Smooth muscle cell (in vitro differentiated cells): ENCODE data around the gene POLR2E. TPM values are rescaled to one million over a fixed set of nuclear protein-coding genes. Genes with fewer than 3 reads are reported as not detected.

Experiments
- DNase-seq: peaks from one replicate; lab custom pipeline; 2025; ENCODE audit not compliant: unreplicated experiment; lab: John Stamatoyannopoulos, UW
- H2AFZ ChIP-seq: fragments of 200-600 bp; sonication (generic); 2 replicates; pipeline ENCODE4 v1.6.0; 2016; ENCODE audit warnings: antibody characterized with exemption, low read depth, mild to moderate bottlenecking
- H3F3A ChIP-seq: fragments of 200-600 bp; sonication (generic); 2 replicates; pipeline ENCODE4 v1.6.0; 2017; ENCODE audit warnings: antibody characterized with exemption, low read depth
- H3K27ac ChIP-seq: fragments of 200-600 bp; sonication (generic); 2 replicates; pipeline ENCODE4 v1.5.1; 2016; ENCODE audit warnings: low read depth, mild to moderate bottlenecking
- H3K27me3 ChIP-seq: fragments of 200-600 bp; sonication (generic); 2 replicates; pipeline ENCODE4 v1.6.1; 2016; ENCODE audit warnings: low read depth, mild to moderate bottlenecking
- H3K36me3 ChIP-seq: fragments of 200-600 bp; sonication (generic); 2 replicates; pipeline ENCODE4 v1.5.1; 2016; ENCODE audit warnings: low read depth
- H3K4me1 ChIP-seq: fragments of 200-600 bp; sonication (generic); 2 replicates; pipeline ENCODE4 v1.5.1; 2016; ENCODE audit warnings: low read depth
- H3K4me2 ChIP-seq: fragments of 200-600 bp; sonication (generic); 2 replicates; pipeline ENCODE4 v1.6.0; 2016; ENCODE audit warnings: mild to moderate bottlenecking
- H3K4me3 ChIP-seq: fragments of 200-600 bp; sonication (generic); 2 replicates; pipeline ENCODE4 v1.5.1; 2016; ENCODE audit warnings: mild to moderate bottlenecking
- H3K79me2 ChIP-seq: fragments of 200-600 bp; sonication (generic); 2 replicates; pipeline ENCODE4 v1.6.0; 2016; ENCODE audit warnings: low read depth, mild to moderate bottlenecking
- H3K9ac ChIP-seq: fragments of 200-600 bp; sonication (generic); 2 replicates; pipeline ENCODE4 v1.6.0; 2016; ENCODE audit warnings: low read depth
- H3K9me3 ChIP-seq: fragments of 200-600 bp; sonication (generic); replicated peaks from 2 replicates; pipeline ENCODE4 v1.5.1; 2016; ENCODE audit warnings: low read depth
- H4K20me1 ChIP-seq: fragments of 200-600 bp; sonication (generic); 2 replicates; pipeline ENCODE4 v1.6.0; 2016; ENCODE audit warnings: low read depth
- CTCF ChIP-seq: fragments of 200-600 bp; sonication (generic); IDR thresholded peaks from 2 replicates; pipeline ENCODE4 v1.5.1; 2017; ENCODE audit warnings: borderline replicate concordance, mild to moderate bottlenecking, antibody characterized with exemption; ENCODE audit not compliant: insufficient read depth, poor library complexity, severe bottlenecking
- WGBS: methylation state at CpG from one replicate; pipeline ENCODE4 v1.1.7; 2016; ENCODE audit warnings: low lambda C conversion rate; 5-methylcytosine and 5-hydroxymethylcytosine counted together
- polyA plus RNA-seq: library from polyadenylated mRNA; unstranded; fragments of >200 nt; fragmentation: Nextera tagmentation; extraction: Ambion mirVana; gene quantifications from 2 replicates; pipeline ENCODE4 v1.2.1, GENCODE V29; 2016
- total RNA-seq: library from RNA; depleted of rRNA; stranded (reverse); fragments of >200 nt; gene quantifications from 2 replicates; pipeline ENCODE4 v1.2.3, GENCODE V29; 2014

POLR2E gene
- total and polyA plus RNA-seq, 2 experiments from 2014 or later = 114 to 235 TPM

DNA sequence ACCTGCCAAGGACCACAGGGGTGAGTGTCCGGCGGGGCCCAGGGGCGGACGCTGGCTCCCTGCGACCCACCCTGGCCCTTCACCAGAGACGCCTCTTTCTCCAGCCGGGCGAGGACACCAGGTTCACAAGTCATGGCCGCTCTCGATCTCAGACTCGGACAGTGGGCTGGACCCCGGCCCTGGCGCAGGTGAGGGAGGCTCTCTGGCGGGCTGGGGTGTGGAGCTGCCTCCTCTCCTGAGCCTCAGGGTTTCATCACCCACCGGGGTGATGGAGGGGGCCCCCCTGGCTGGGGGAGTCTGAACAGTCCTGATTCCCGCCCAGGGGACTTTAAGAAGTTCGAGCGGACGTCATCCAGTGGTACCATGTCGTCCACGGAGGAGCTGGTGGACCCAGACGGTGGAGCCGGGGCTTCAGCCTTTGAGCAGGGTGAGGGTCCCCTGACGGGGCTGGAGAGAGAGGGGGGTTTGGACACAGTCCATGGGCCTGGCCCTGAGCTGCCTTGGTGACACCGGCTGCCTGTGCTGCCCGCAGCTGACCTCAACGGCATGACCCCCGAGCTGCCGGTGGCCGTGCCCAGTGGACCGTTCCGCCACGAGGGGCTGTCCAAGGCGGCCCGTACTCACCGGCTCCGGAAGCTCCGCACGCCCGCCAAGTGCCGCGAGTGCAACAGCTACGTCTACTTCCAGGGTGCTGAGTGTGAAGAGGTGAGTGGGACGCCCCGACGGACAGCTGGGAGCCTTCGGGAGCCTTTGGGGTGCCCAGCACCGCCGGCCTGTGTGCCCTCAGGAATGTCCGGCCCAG is 14.6 kb downstream of the POLR2E start:
- no peaks in the 10 kb centered on the region for H3K36me3 ChIP-seq
- H3K9ac ChIP-seq = no peak overlapping the region
- H3K27ac ChIP-seq = no peak overlapping the region
- H3K4me3 ChIP-seq = no peak overlapping the region
- no peaks in the 10 kb centered on the region for H3K79me2 ChIP-seq
- H3K4me2 ChIP-seq = no peak overlapping the region
- no peaks in the 10 kb centered on the region for H3F3A ChIP-seq
- H3K9me3 ChIP-seq = no peaks in the 10 kb centered on the region
- 97% methylated on average over 44 of the region's 50 CpGs for WGBS
- no peak for DNase-seq
- H3K27me3 ChIP-seq = no peaks in the 10 kb centered on the region
- no peaks in the 10 kb centered on the region for H4K20me1 ChIP-seq
- no peak overlapping the region for H2AFZ ChIP-seq
- no peaks in the 10 kb centered on the region for H3K4me1 ChIP-seq
- TF ChIP-seq CTCF = no peak

GRCh38 chr19:1079566-1080111 is 15.5 kb downstream of the POLR2E start:
- Histone ChIP-seq H3K4me2 (no peak overlapping the region), H3K27ac (no peak overlapping the region), H3K9ac (no peak overlapping the region), H3K79me2 (no peaks in the 10 kb centered on the region), H4K20me1 (no peaks in the 10 kb centered on the region), H3K9me3 (no peaks in the 10 kb centered on the region), H2AFZ (no peak overlapping the region), H3K27me3 (no peaks in the 10 kb centered on the region), H3K4me3 (no peak overlapping the region), H3F3A (no peaks in the 10 kb centered on the region), H3K4me1 (no peaks in the 10 kb centered on the region), H3K36me3 (no peaks in the 10 kb centered on the region)
- WGBS = 95% methylated on average over 45 of the region's 45 CpGs
- no peak for TF ChIP-seq CTCF
- DNase-seq = no peak

GRCh38 chr19:1076951-1077350 is 18.2 kb downstream of the POLR2E start:
- Histone ChIP-seq H4K20me1 (peaks cover 7% of the 10 kb centered on the region), H3K9ac (no peak overlapping the region), H3K79me2 (no peaks in the 10 kb centered on the region), H3K27me3 (no peaks in the 10 kb centered on the region), H3F3A (no peaks in the 10 kb centered on the region), H3K27ac (no peak overlapping the region), H2AFZ (no peak overlapping the region), H3K9me3 (no peaks in the 10 kb centered on the region), H3K4me3 (no peak overlapping the region), H3K4me1 (no peaks in the 10 kb centered on the region), H3K4me2 (no peak overlapping the region), H3K36me3 (no peaks in the 10 kb centered on the region)
- TF ChIP-seq CTCF = no peak
- no peak for DNase-seq
- 95% methylated on average over 16 of the region's 16 CpGs for WGBS

DNA sequence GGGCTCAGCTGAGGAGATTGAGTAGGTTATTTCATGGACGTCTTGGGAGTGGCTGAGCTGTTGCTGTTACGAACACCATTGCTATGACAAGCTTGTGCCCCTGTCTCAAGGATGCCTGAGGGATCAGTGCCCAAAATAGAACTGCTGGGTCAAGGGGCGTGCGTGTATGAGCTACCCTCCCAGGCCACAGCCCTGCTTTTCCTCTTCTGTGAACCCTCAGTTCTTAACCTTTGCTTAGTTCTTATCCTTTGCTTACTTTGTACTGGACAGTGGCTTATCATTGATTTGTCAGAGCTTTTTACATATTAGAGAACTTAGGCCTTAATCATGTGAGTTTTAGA is 19.2 kb downstream of the POLR2E start:
- 92% methylated on average over 4 of the region's 4 CpGs for WGBS
- H3K9me3 ChIP-seq = no peaks in the 10 kb centered on the region

More for the DNA sequence above, 19.2 kb downstream of the POLR2E start:
- Histone ChIP-seq H3F3A (no peaks in the 10 kb centered on the region), H3K27me3 (peaks cover 6% of the 10 kb centered on the region), H3K27ac (no peak overlapping the region), H4K20me1 (peaks cover 10% of the 10 kb centered on the region), H3K79me2 (no peaks in the 10 kb centered on the region), H3K9ac (no peak overlapping the region), H3K4me2 (no peak overlapping the region), H3K4me3 (no peak overlapping the region), H3K36me3 (no peaks in the 10 kb centered on the region), H3K4me1 (no peaks in the 10 kb centered on the region), H2AFZ (no peak overlapping the region)
- TF ChIP-seq CTCF = no peak
- no peak for DNase-seq
